SK-N-MC (cell line): ENCODE measurements around the gene ING1.

Experiments used
- EZH2 ChIP-seq: fragments of 200-600 bp; sonication (generic); IDR thresholded peaks from one replicate; pipeline ENCODE4 v1.6.1; 2017; ENCODE audit warnings: antibody characterized with exemption
- FOXP2 ChIP-seq: optimal IDR thresholded peaks from 2 replicates; pipeline ENCODE3; 2011; ENCODE audit warnings: mild to moderate bottlenecking, moderate library complexity; ENCODE audit not compliant: insufficient read depth; ENCODE audit errors: extremely low read length, control extremely low read depth
- POLR2AphosphoS5 ChIP-seq: IDR thresholded peaks from 2 replicates; pipeline ENCODE4 v1.6.1; 2012; ENCODE audit warnings: mild to moderate bottlenecking, low read depth, low read length, borderline replicate concordance

- no peak for TF ChIP-seq EZH2
- TF ChIP-seq POLR2AphosphoS5, result no peak
- TF ChIP-seq FOXP2, result no peak
Measured at GRCh38 chr13:110706570-110707372, 6.7 kb upstream of the ING1 start.
